ENCODE results near the gene SLC39A10. TPM values are rescaled to one million over a fixed set of nuclear protein-coding genes. Genes with fewer than 3 reads are reported as not detected.
A peak's percentile ranks its signal among the peaks of the same experiment; 100 is the strongest.

SLC39A10 gene
- total and polyA plus RNA-seq, 10 of the 15 experiments (the other 5 are each of a cell fraction or from before 2014, with no cell fraction given), result 2.0 to 23.6 (median 7.9) TPM

DNA sequence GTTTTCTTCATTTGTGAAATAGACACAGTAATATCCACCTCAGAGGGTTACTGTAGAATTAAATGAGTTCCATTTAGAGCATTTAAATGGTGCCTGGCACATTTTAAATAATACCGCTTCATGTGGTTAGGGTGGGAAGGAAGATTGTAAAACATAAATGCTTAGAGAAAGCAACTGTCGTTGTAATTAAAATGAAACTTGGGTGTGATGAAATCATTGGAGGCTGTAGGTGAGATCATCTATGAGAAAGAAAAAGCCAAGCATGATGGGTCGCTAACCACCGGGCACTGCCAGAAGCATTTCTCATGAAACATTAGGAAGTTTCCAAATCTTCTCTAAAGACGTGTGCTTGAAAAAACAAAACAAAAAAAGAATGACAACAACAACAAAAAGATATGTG, 8.2 kb upstream of the SLC39A10 start (continued):
- no peak for TF ChIP-seq PML (IDR thresholded peaks at IDR 0.05; ENCODE audit: low read length)
- no peak for TF ChIP-seq KLF5 (IDR thresholded peaks at IDR 0.05; ENCODE audit: partially characterized antibody)
- no peak for TF ChIP-seq SMAD5 (IDR thresholded peaks at IDR 0.05; ENCODE audit: low read depth)
- TF ChIP-seq, protein P1, sequence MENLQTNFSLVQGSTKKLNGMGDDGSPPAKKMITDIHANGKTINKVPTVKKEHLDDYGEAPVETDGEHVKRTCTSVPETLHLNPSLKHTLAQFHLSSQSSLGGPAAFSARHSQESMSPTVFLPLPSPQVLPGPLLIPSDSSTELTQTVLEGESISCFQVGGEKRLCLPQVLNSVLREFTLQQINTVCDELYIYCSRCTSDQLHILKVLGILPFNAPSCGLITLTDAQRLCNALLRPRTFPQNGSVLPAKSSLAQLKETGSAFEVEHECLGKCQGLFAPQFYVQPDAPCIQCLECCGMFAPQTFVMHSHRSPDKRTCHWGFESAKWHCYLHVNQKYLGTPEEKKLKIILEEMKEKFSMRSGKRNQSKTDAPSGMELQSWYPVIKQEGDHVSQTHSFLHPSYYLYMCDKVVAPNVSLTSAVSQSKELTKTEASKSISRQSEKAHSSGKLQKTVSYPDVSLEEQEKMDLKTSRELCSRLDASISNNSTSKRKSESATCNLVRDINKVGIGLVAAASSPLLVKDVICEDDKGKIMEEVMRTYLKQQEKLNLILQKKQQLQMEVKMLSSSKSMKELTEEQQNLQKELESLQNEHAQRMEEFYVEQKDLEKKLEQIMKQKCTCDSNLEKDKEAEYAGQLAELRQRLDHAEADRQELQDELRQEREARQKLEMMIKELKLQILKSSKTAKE (IDR thresholded peaks at IDR 0.05; ENCODE audit: low read depth, poor library complexity, severe bottlenecking), result no peak
- no peak for TF ChIP-seq HDAC6 (IDR thresholded peaks at IDR 0.05; ENCODE audit: unreplicated experiment)
- peak; percentile 20; the same call in 1 of the 2 replicates for TF ChIP-seq DPF2 (IDR thresholded peaks at IDR 0.05)
- peak; percentile 88 for TF ChIP-seq MTA2 (IDR thresholded peaks at IDR 0.05; ENCODE audit: low read depth)
- TF ChIP-seq PAX5 (IDR thresholded peaks at IDR 0.05; ENCODE audit: borderline replicate concordance, low read depth, low read length), result no peak
- TF ChIP-seq IKZF1 (conservative IDR thresholded peaks at IDR 0.05), result peak; percentile 25; the same call in 1 of the 2 replicates
- peak in 1 of 2 experiments; percentile 41; a peak in 2 of 4 replicates for TF ChIP-seq IKZF2 (IDR thresholded peaks at IDR 0.05)
- no peak for TF ChIP-seq E2F4 (IDR thresholded peaks at IDR 0.05; ENCODE audit: low read depth, low read length)
- TF ChIP-seq ZNF24 (IDR thresholded peaks at IDR 0.05), result no peak
- TF ChIP-seq NRF1 (conservative IDR thresholded peaks at IDR 0.05; ENCODE audit: low read depth, low read length), result no peak
- TF ChIP-seq GABPA (IDR thresholded peaks at IDR 0.05; ENCODE audit: low read depth), result no peak
- no peak for TF ChIP-seq ZNF274 (IDR thresholded peaks at IDR 0.05; ENCODE audit: insufficient read depth, insufficient read length)
- no peak for TF ChIP-seq STAT3 (IDR thresholded peaks at IDR 0.05; ENCODE audit: low read depth, low read length)
- TF ChIP-seq, protein P2, sequence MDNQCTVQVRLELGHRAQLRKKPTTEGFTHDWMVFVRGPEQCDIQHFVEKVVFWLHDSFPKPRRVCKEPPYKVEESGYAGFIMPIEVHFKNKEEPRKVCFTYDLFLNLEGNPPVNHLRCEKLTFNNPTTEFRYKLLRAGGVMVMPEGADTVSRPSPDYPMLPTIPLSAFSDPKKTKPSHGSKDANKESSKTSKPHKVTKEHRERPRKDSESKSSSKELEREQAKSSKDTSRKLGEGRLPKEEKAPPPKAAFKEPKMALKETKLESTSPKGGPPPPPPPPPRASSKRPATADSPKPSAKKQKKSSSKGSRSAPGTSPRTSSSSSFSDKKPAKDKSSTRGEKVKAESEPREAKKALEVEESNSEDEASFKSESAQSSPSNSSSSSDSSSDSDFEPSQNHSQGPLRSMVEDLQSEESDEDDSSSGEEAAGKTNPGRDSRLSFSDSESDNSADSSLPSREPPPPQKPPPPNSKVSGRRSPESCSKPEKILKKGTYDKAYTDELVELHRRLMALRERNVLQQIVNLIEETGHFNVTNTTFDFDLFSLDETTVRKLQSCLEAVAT (IDR thresholded peaks at IDR 0.05), result peak; percentile 25; the same call in 1 of the 2 replicates
- no peak for TF ChIP-seq CBFB (IDR thresholded peaks at IDR 0.05; ENCODE audit: low read depth)
- TF ChIP-seq SMAD1 (IDR thresholded peaks at IDR 0.05; ENCODE audit: low read depth, partially characterized antibody), result peak; percentile 64

Data from GM12878 (cell line).